GM12875 (cell line): Measurements from ENCODE around the gene STAB2.

Experiments
- H3K4me3 ChIP-seq: one replicate; pipeline ENCODE4 v1.5.1; 2011; ENCODE audit warnings: low read depth, low read length, control low read depth
- CTCF ChIP-seq: IDR thresholded peaks from 2 replicates; pipeline ENCODE4 v1.5.1; 2011; ENCODE audit warnings: low read depth, mild to moderate bottlenecking, control low read depth, inconsistent platforms, low read length, moderate library complexity, borderline replicate concordance; ENCODE audit not compliant: insufficient read depth

STAB2 gene

DNA sequence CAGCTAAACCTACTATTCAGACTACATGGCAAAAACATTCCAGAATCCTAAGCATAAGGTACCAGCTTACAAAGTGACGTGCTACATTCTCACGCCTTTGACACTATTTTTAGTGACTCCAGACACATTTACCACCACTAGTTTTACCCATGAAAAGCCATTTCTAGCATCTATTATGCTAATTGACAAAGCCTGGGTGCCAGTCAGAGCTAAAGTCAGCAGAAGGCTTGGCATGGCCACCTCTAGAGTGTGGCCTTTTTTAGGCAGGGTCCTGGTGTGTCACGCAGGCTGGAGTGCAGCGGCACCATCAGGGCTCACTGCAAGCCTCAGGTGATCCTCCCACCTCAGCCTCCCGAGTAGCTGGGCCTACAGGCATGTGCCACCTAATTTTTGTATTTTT lies 178.2 kb downstream of the STAB2 start:
- TF ChIP-seq CTCF: no peak

DNA sequence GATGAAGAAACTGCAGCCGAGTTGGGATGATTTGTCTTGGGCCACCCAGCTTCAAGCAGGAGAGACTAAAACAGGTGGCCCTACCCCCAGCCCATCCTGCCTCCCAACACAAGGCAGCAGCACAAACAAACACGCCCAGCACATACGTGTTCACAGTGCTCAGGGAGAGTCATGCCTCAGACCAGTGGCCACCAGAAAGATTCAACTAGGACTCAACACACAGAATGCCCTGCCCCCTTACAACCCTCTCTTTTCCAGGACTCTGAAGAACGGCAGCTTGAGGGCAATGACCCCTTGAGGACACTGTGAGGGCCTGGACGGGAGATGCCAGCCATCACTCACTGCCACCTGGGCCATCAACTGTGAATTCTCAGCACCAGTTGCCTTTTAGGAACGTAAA lies 179.0 kb downstream of the STAB2 start:
- no peak overlapping the region for H3K4me3 ChIP-seq
- TF ChIP-seq CTCF: no peak

More for the DNA sequence above, 178.2 kb downstream of the STAB2 start:
- H3K4me3 ChIP-seq: no peak overlapping the region

DNA sequence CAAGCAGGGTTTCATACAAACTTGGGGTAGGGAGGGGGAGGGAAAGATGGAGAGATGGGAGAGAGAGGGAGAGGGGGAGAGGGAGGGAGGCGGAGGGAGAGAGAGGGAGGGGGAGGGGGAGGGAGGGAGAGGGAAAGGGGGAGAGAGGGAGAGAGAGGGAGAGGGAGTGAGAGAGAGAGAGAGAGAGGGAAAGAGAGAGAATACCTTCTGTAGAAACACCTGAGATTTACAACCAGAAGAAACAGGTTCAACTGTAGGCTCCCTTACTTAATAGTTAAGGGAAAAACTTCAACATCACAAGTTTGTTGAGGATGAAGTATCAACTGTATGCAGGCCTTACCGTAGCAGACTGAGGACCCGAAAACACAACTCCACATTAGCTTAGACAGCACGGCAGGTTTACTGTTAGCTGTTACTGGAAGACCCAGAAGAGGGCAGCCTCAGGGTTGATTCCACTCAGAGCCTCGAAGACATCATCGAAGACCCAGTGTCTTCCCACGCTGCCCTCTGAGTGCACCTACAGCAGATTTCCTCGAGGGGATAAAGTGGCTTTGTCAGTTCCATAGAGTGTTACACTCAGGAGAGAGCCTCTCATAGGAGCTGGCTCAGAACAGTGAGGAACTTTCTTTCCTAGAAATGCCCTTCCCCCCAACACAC lies 181.5 kb downstream of the STAB2 start:
- no peak for TF ChIP-seq CTCF
- no peak overlapping the region for H3K4me3 ChIP-seq

DNA sequence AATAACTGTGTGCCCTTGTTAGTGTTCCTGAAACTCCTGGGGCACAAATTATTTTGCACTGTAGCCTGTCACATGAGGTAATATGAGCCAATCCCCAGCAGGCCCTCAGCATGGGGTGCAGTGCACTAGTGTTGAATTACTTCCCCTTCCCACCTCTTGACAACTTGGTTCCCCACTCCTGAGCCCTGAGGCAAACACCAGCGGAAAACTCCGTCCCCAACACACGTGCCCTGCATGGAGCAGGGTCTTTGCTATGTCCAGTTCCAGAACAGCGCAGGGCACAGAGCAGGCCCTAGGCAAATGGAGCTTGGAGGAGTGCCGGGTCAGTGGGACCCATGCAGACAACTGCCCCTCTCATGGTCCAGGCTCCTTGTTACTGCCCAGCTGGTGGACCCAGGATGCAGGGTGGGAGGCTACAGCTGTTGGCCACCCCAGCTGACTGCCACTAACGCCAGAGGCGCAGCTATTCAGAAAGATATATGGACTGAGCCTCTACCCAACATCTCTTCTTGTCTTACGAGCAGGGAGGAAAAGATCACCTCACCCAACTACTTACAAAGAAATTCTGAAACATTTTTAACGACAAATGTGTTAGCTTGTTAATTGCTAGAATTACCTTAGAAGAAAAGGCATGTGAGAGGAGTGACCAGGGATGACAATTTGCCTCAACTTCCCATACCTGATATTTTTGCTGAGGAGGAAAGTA lies 182.3 kb downstream of the STAB2 start:
- no peak overlapping the region for H3K4me3 ChIP-seq
- TF ChIP-seq CTCF: no peak

- H3K4me3 ChIP-seq: no peak overlapping the region
- TF ChIP-seq CTCF: peak; percentile 28; the same call in 1 of the 2 replicates
Measured at GRCh38 chr12:103771466-103771865, 184.4 kb downstream of the STAB2 start.

GRCh38 chr12:103772367-103773108 lies 185.5 kb downstream of the STAB2 start:
- no peak for TF ChIP-seq CTCF
- H3K4me3 ChIP-seq: no peak overlapping the region
